GM21529 (cell line): Measurements from ENCODE around the gene PLCL2.
A peak's percentile ranks its signal among the peaks of the same experiment; 100 is the strongest.

ENCODE experiments used
- ATAC-seq: cut with Tn5 transposase; IDR thresholded peaks from one replicate; pipeline ENCODE4 v1.9.1; 2021; ENCODE audit not compliant: unreplicated experiment

Gene PLCL2

DNA sequence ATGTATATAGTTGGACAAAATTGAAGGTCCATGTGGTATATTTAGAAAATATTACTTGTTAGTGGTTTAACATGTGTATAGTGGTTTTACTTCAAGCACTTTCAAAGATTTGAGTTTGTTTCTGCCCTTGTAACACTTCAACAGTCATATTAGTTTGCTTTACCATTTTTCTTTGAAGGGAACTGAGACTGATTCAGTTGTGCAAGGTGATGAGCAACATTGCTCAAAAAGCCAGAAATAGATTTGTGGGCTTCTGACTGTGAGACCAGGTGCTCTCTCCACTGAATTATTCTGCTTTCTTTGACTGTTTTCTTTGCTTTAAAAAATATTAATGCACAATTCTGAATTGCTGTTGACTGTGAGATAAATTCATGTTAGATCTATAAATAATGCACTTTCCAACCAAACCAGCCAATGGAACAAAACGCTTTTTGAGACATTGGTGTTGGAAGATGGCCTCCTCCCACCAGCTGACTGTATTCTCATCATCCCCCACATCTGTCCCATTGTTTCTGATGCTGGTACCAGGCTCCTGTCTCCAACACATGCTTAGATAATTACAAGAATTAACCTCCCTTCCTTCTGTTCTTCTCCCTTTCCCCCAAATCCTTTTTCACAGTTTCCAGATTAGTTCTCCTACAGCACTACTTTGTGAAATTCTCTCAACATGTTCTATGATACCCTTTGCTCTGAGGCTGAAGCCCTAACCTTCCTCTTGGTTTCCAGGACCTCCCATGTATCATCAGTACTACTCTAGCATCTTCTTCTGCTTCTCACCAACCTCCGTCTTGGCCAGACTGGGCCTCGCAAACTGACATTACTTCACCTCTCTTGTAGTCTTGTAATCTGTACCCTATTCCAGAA is 27.9 kb downstream of the PLCL2 start:
- peak; percentile 94 for ATAC-seq

DNA sequence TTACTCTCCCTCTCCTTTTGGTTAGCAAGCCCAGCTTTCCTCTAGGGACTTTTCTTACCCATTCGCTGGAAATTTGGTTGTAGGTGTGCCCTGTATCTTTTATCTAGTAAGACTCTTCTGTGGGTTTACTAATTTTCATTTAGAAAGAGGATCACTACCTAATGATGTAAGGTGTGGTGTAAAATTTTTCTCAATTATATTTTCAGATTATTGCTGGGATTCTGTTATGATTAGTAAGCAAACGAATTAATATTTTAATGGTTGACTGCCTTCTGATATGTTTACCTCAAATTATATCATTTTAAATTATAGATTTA is 28.5 kb downstream of the PLCL2 start:
- peak; percentile 11 for ATAC-seq

DNA sequence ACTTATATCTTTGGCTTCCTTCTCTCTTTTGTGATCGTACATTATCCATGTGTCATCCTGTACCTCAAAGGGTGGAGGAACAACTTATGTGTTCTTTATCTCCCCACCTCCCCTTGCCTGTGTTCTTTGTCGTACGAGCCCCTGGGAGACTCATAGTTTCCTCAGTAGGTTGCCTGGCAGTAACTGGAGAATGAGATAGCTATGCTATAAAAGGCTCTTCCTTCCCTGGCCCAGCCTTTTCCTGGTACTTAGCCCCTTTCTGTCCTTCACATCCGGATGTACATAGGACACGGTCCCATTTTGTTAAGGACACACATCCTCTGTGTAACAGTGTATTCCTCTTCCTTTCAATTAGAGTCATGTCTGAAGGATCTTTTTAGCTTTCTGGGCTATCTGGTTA is 32.1 kb downstream of the PLCL2 start:
- no peak for ATAC-seq

DNA sequence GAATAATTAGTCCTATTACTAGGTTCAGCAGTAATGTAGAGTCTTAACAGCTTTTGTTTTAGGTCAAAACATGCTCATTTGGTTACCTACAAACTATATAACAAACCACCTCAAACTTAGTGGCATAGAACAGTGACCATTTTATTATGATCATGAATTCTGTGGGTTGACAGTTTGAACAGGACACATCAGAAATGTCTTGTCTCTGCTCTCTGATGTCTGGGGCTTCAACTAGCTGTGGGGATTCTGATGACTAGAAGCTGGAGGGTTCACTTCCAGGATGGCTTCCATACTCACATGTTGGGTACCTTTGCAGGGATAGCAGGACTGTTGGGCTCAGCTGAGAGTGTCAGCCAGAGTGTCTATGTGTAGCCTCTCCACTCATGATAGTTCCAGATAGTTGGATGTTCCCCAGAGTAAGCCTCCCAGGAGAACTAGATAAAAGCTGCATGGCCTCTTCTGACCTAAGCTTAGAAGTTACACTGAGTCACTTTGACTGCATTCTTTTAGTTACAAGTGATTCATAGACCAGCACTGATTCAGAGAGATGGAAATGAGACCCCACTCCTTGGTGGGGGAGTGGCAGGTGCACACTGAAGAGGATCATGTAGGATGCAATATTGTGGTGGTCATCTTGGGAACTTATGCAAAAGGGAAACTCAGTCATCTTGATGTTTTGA is 32.6 kb downstream of the PLCL2 start:
- ATAC-seq, result no peak

DNA sequence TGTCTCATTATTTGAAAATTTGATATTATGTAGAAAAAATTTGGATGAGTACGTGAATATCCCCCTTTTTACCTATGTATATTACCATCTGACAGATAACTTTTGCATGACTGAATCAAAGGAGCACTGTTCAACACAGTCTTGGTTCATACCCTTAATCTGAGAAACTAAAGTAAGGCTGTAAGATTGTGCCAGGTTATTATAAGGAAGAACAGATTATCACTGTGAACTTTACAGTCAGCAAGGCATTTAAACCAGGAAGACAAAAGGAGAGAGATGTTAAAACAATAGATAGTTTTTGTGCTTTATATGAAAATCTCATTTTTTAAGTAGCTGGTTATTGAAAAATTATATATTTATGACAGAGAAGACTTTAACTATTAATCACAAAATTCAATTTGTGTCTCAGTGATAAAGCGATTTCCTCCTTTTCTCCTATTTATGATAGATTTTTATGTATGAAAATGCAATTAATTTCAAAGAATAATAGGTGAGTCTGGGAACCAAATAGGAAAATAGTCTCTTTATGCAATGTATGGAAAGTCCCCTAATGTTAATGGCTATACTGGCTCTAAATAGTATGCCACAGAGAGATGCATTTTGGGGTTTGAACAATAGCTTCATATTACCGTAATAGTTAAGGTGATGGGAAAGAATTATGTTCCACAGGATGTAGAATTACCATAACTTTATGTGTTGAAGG is 33.4 kb downstream of the PLCL2 start:
- no peak for ATAC-seq

- ATAC-seq, result no peak
Observed at GRCh38 chr3:16918683-16919025, 33.9 kb downstream of the PLCL2 start.

DNA sequence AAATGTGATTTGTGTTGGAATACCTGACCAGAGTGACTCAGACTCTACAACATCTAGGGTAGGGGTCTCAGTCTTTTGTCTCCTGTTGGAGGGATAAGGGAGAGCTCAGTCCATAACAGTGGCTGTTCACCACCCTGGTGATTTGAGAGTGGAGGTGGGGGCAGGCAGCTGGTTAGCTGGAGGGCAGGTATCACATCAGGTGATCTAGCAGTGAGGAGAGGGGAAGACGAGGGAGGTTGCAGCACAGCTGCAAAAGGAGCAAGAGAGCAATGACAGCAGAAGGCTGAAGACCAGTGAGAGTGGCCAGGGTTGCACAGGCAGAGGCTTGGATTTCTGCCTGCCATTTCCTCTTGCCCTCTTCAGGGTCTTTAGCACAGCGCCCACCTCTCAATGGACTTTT is 38.4 kb downstream of the PLCL2 start:
- no peak for ATAC-seq

DNA sequence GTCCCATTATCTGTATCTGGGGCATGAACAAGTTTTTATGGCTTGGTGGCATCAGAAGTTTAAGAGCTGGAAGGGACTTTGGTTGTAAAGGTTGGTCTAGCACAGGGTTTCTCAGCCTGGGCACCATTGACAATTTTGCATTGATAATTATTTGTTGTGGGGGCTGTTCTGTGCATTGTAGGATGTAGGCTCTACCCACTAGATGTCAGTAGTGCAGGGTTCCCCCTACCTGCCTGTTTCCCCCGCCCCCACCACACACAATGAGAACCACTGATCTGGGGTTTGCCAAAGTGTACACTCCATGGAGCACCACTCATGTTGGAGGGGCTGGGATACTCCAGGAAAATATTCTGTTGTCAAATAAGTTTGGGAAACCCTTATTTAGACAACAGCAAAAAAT is 42.7 kb downstream of the PLCL2 start:
- peak; percentile 50 for ATAC-seq

DNA sequence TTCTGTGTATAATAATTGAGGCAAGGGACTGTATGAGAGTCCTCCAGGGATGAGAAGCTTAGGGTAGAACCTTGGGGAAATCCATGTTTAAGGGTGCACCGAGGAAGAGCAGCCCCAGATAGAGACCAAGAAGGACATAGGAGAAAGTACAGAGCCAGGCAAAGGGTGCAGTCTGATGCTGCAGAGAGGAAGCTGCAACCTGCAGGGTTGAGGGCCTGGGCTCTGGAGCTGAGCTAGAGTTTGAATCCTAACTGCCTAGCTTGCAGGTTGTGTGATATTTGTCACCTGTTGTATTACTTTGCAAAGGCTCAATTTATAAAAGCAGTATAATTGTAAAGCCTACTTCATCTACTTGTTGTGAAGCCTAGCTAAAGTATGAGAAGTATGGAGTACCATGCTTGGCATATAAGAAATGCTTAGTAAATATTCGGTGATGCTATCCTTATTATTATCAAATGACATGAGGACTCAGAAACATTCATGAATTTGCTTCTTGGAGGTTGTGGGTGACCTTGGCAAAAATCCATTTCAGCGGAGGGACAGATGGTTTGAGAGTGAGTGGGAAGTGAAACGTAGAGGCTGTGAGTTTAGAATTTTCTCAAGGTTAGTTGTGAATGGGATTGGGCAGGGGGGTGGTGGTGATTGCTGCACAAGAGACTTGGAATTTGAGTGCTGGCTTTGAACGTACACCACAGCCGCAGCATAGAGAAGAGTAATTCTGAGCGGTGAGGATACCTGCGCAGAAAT is 43.8 kb downstream of the PLCL2 start:
- peak; percentile 59 for ATAC-seq

DNA sequence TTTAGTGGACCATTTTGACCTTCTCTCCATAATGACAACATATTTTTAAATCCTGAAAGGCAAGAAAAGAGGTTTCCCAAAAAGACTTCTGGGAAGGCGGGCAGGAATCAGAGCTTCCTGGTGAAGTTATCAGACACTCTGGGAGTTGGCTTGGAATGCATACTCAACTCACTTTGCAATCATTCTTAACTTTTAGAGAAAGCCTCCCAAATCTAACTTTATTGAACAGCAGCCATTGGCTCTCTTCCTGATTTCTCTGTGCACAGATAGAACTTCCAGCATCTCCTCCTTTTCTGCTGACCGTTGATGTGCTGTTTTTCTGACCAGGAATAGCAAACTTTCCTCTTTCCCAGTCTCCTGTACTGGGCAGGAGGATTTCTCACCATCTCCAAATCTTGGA is 44.6 kb downstream of the PLCL2 start:
- no peak for ATAC-seq

GRCh38 chr3:16932877-16933276 is 48.1 kb downstream of the PLCL2 start:
- ATAC-seq, result peak; percentile 48

DNA sequence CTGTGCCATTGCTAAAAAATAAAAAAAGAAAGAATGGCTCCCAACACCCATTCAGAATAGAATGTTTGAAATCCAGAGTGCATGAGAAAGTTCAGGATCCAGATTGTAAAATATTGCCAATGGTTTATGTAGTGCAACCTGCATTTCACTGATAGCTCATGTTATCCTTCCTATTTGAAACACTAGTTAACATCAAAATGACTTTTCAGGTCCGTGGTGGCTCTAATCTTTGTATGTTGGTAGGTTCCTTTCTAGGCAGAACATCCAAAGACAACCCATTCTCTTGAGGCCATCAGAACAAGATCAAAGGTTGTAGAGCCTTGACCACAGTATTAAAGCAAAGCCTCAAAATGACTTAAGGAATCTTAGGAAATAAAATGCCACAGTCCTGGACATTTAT is 51.0 kb downstream of the PLCL2 start:
- no peak for ATAC-seq

GRCh38 chr3:16936233-16936632 is 51.5 kb downstream of the PLCL2 start:
- no peak for ATAC-seq

- ATAC-seq, result no peak
Observed at GRCh38 chr3:16936676-16937230, 52.0 kb downstream of the PLCL2 start.

DNA sequence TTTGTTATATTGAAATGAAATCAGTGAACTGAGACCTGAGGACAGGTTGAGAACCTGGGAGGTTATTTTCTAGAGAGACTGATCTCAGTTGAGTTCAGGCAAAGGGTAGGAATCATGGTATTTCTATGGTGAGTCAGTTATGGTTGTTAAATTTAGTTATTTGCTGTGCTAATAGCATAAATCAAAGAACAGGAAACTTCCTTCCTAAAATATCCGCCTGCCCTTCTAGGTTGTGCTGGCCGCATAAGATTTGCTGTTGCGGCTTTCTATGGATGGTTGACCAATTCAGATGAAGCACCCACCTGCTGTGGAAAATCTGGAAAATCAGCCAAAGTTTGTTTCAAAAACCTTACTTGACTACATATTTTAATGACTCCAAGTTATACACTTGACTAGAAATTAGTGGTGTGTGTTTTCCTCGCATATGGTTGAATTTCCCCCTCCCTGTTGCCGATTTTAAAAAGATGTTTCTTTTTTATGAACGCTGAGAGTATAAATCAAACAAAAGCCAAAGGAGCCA is 52.6 kb downstream of the PLCL2 start:
- ATAC-seq, result no peak

GRCh38 chr3:16940769-16941700 is 56.3 kb downstream of the PLCL2 start:
- ATAC-seq, result no peak

GRCh38 chr3:16942955-16943354 is 58.2 kb downstream of the PLCL2 start:
- ATAC-seq, result no peak

- ATAC-seq, result no peak
Observed at GRCh38 chr3:16943857-16944256, 59.1 kb downstream of the PLCL2 start.

DNA sequence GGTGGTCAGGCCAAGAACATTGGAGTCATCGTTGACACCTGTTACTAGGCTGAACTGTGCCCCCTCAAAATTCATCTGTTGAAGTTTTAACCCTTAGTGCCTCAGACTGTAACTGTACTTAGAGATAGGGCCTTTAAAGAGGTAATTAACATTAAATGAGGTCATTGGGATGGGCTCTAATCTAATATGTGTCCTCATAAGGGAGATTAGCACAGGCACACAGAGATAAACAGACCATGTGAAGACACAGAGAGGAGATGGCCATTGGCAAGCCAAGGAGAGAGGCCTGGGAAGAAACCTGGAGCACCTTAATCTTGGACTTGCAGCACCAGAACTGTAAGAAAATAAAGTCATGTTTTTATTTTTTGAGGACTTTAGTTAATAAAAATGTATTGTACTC is 59.6 kb downstream of the PLCL2 start:
- ATAC-seq, result no peak

GRCh38 chr3:16945330-16945729 is 60.6 kb downstream of the PLCL2 start:
- ATAC-seq, result no peak
